Measurements from ENCODE around the gene RASAL2.
"Not testable (repeated sequence)": the region's sequence is repeated elsewhere in the genome, so short reads cannot be mapped to it uniquely, and the experiment has no call there.

RASAL2 gene

GRCh38 chr1:178353524-178353923 is 259.6 kb downstream of the RASAL2 start:
- no peak for DNase-seq

DNA sequence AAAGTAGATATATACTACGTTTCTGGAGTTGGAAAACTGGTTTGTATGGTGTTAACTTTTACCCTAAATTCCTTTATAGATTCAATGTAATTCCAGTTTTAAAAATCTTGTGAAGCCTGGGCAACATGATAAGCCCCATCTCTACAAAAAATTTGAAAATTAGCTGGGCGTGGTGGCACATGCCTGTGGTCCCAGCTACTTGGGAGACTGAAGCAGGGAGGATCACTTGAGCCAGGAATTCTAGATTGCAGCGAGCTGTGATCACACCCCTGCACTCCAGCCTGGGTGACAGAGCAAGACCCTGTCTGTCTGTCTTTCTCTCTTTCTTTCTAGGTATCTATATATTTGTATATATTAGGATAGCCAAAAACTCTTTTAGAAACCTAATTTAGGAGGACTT is 260.9 kb downstream of the RASAL2 start:
- DNase-seq: no peak

- DNase-seq: no peak
Measured at GRCh38 chr1:178356299-178356698, 262.4 kb downstream of the RASAL2 start.

DNA sequence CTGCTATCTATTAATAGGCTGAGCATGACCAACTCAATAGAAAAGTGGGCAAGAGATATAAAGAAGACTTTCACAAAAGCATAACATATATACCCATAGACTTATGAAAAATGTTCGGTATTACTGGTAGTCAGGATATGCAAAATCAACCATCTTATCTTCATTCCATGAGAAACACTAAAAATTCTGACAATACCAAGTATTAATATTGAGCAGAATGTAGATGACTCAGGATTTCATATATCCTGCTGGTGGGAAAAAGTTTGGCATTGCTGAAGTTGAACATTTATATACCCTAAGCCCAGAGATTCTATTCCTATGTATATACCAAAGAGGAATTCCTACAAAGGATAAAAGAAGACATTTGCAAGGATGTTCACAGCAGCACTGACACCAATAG is 264.6 kb downstream of the RASAL2 start:
- no peak for DNase-seq

DNA sequence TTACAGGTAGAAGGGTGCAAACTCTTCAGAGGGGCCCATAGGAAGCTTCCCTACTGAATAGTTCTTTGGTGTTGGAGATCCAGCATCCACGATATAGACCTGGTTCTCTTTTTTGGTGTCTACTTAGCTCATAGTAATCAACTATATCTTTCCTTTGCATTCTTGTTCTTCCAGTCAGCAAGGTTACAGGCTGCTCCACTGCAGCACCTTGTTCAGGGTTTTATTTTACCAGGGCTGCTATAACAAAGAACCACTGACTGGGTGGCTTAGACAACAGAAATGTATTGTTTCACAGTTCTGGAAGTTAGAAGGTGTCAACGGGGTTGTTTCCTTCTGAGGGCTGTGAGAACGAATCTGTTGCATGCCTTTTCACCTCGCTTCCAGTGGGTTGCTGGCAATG is 266.5 kb downstream of the RASAL2 start:
- DNase-seq: no peak

DNA sequence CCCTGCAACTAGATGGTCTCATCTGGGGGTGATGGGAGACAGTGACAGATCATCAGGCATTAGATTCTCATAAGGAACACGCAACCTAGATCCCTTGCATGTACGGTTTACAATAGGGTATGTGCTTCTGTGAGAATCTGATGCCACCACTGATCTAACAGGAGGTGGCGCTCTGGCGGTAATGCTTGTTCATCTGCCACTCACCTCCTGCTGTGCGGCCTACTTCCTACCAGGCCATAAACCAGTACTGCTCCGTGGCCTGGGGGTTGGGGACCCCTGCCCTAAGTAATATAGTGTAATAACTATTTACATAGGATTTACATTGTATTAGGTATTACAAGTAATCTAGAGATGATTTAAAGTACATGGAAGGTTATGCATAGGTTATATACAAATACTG is 267.9 kb downstream of the RASAL2 start:
- no peak for DNase-seq

DNA sequence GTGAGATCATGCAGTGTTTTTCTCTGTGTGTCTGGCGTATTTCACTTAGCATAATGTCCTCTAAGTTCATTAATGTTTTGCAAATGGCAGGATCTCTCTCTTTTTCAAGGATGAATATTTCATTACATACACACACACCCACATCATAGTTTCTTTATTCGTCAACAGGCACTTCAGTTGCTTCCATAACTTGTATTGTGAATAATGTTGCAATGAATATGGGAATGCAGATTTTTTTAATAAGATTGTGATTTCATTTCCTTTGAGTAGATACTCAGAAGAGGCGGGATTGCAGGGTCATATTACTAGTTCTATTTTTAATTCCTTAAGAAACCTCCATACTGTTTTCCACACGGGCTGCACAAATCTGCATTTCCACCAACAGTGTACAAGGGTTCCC is 268.8 kb downstream of the RASAL2 start:
- no peak for DNase-seq

DNA sequence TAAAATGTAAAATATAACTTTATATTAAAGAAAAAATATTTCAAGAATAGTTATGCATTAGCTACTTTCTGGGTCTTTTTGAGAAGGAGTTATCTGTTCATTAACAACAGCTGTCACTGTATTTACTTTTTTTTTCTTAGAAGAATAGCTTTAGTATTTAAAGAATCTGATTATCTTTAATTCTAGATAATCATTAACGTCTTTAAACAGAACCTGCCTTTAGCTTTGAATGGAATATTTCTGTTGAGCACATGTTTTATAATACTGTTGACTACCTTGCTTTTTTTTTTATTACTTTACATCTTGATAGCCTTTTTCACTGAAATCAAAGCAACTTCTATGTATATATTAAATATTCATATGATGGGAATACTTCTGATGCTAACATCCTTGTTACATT is 270.9 kb downstream of the RASAL2 start:
- DNase-seq: no peak

DNA sequence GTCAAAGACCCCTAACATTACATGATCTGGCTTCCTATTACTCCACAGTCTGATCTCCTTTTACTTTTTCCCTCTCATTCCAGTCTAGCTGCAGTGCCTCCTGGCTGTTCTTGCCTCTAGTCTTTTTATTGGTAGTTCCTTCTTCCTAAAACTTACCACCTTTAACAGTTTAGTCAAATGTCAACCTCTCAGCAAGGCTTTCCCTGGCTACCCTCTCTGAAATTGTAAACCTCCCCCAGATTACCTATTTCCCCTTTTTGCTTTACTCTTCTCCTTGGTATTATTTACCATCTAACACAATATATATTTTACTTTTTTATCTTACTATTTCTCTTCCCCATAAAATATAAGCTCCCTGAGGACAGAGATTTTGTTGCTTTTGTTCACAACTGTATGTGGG is 273.2 kb downstream of the RASAL2 start:
- no peak for DNase-seq

- DNase-seq: no peak
Measured at GRCh38 chr1:178368208-178368607, 274.3 kb downstream of the RASAL2 start.

- DNase-seq: no peak
Measured at GRCh38 chr1:178371235-178371634, 277.3 kb downstream of the RASAL2 start.

- no peak for DNase-seq
Measured at GRCh38 chr1:178371933-178372388, 278.1 kb downstream of the RASAL2 start.

- DNase-seq: no peak
Measured at GRCh38 chr1:178374016-178374415, 280.1 kb downstream of the RASAL2 start.

GRCh38 chr1:178376008-178376407 is 282.1 kb downstream of the RASAL2 start:
- peak in 1 of 3 experiments; percentile 13 for DNase-seq

GRCh38 chr1:178379807-178380206 is 285.9 kb downstream of the RASAL2 start:
- no peak for DNase-seq

DNA sequence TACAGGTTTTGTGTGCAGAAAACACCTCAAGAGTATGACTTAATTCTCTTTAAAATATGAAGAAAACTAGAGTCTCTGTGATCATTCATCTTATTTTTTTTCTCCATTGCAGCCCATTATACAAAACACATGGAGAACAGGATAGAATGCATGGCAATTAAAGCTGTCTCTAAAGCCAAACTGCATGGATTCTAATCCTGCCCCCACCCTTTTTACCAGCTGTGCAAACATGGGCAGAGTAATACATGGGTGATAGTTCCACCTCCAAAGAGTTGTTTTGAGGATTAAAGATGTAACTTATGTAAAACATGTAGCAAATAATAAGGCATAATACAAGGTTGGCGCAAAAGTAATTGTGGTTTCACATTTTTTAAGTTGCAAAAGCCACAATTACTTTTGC is 288.5 kb downstream of the RASAL2 start:
- DNase-seq: peak in 2 of 3 experiments; percentile 18 to 74

DNA sequence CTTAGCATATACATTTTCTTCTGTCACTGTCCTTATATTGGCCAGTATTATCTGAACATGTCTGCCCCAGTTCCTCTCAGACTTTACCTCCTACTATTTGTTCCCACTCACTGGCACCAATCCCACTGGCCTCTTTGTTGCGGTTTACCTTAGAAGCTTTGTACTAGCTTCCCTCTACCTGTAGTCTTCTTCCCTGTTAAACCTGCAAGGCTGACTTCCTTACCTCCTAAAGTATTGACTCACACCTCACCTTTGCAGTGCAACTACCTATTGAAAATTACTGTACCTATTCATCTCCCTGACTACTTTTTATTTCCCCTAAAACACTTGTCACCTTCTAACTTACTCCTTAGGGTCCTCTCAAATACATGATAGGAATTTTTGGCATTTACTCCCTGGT is 291.8 kb downstream of the RASAL2 start:
- DNase-seq: no peak

- no peak for DNase-seq
Measured at GRCh38 chr1:178388418-178389145, 294.7 kb downstream of the RASAL2 start.

- no peak for DNase-seq
Measured at GRCh38 chr1:178389441-178389840, 295.5 kb downstream of the RASAL2 start.

- DNase-seq: not testable (repeated sequence)
Measured at GRCh38 chr1:178390280-178390679, 296.4 kb downstream of the RASAL2 start.

GRCh38 chr1:178393370-178393769 is 299.5 kb downstream of the RASAL2 start:
- peak in 2 of 3 experiments; percentile 74 to 88 for DNase-seq

DNA sequence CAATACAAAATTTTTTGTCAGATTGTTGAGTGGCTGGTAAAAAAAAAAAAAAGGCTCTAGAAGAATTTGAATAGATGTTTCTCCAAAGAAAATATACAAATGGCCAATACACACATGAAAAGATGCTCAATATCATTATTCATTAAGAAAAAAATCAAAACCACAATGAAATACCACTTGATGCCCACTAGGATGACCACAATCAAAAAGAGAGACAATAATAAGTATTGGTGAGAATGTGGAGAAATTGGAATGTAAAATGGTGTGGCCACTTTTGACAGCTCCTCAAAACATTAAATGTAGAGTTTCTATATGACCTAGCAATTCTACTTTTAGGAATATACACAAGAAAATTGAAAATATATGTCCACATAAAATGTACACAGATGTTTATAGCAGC is 302.9 kb downstream of the RASAL2 start:
- no peak for DNase-seq

DNA sequence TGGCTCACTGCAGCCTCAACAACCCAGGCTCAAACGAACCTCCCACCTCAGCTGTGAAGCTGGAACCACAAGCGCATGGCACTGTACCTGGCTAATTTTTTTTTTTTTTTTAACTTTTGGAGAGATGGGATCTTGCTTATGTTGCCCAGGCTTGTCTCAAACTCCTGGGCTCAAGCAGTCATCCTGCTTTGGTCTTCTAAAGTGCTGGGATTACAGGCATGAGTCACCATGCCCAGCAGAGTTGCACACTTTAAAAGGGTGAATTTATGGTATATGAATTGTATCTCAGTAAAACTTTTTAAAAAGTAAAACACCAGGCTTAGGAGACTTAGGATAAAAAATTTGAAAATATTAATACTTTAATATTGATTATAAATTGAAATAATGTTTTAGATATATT is 303.8 kb downstream of the RASAL2 start:
- DNase-seq: no peak

GRCh38 chr1:178399177-178399728 is 305.3 kb downstream of the RASAL2 start:
- no peak for DNase-seq

- DNase-seq: no peak
Measured at GRCh38 chr1:178405137-178405536, 311.2 kb downstream of the RASAL2 start.

All from NCI-H1417 (cell line).